Cardiac septum (tissue), 1 donor: ENCODE measurements around the gene CTAGE9. TPM values are rescaled to one million over a fixed set of nuclear protein-coding genes. Genes with fewer than 3 reads are reported as not detected.
"Not testable (repeated sequence)": the region's sequence is repeated elsewhere in the genome, so short reads cannot be mapped to it uniquely, and the experiment has no call there.

ENCODE experiments used
- DNase-seq: peaks from one replicate; pipeline ENCODE4 v3.0.0-alpha.2; 2020; ENCODE audit warnings: low spot score
- intact Hi-C: fragments of 100-400 bp; cut with DNase I; formaldehyde crosslinking; loops from one replicate; pipeline ENCODE4 v1.14.0; 2022
- long read RNA-seq: library from polyadenylated mRNA; unstranded; transcript quantifications from one replicate; pipeline ENCODE4 v2.0.0, GENCODE V29; 2021
- total RNA-seq: library from RNA; stranded (reverse); fragmentation: NEBNext Ultra II Directional; extraction: Animal tissue kit (Norgen Biotek cat#: 25700); gene quantifications from one replicate; pipeline ENCODE4 v1.2.1, GENCODE V29; 2021
- donor health status: DM: no; HTN: no; CAD: no.

Gene CTAGE9, protein sequence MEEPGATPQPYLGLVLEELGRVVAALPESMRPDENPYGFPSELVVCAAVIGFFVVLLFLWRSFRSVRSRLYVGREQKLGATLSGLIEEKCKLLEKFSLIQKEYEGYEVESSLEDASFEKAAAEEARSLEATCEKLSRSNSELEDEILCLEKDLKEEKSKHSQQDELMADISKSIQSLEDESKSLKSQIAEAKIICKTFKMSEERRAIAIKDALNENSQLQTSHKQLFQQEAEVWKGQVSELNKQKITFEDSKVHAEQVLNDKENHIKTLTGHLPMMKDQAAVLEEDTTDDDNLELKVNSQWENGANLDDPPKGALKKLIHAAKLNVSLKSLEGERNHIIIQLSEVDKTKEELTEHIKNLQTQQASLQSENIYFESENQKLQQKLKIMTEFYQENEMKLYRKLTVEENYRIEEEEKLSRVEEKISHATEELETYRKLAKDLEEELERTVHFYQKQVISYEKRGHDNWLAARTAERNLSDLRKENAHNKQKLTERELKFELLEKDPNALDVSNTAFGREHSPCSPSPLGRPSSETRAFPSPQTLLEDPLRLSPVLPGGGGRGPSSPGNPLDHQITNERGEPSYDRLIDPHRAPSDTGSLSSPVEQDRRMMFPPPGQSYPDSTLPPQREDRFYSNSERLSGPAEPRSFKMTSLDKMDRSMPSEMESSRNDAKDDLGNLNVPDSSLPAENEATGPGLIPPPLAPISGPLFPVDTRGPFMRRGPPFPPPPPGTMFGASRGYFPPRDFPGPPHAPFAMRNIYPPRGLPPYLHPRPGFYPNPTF
- total RNA-seq: not detected
- long read RNA-seq: 0 reads

DNA sequence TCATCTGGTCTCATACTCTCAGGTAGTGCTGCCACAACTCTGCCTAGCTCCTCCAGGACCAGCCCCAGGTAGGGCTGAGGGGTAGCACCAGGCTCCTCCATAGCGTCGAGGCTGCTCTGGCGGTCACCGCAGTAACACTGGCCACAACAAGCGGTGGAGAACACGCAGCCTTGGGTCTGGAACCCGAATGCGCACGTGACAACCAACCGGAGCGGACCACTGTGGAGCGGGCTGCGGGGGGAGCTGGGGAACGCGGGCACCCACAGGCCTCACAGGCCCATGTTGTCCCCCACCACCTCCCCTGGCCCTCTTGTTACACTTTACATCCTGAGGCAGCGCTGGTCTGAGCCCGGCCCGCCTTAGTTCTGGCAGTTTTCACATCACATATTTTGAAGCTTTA lies at the start of gene CTAGE9:
Gene CTAGE9, minus strand, starts transcription at position 101 of the 400 bp plus-strand sequence. Its CDS starts 0 bp downstream, at position 101.
- intact Hi-C loops, DNase-seq: not testable (repeated sequence)

DNA sequence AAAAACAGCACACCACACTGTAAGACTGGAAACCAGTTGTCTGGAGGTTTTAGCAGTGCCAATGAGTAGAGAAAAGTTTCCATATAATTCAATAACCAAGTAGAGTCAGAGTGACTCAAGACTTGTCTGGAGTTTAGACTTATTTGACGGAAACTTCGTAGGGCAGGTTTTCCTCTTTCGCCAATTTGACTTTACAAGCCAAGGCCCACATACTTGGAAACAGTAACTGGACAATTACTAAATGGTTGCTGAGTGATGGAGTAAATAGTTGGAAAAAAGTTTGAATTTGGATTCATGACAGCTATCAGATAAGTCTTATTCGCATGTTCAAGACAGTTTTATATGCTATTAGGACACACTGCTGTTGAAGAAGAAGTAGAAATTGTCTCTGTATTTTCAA lies 48.1 kb upstream of the CTAGE9 start:
- no peak for DNase-seq
- intact Hi-C loops: no loop called here

DNA sequence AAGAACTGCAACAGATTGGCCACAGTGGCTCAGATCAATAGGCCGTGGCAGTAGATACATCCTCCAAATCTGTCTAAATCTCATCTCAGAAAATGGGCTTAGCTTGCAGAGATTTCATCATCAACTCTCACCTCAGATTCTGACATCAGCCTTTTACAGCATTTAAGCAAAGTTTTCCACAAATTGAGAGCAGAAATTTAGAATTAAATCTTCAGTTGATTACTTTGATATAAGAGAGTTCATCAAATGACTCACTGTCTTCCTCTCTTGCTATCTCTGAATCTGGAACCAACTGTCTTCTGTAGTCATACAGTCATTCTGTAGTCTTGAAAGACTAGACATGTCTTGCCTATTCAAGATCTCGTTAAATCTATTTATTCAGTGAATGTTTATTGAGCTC lies 45.2 kb upstream of the CTAGE9 start:
- DNase-seq: no peak
- intact Hi-C loops: no loop called here

DNA sequence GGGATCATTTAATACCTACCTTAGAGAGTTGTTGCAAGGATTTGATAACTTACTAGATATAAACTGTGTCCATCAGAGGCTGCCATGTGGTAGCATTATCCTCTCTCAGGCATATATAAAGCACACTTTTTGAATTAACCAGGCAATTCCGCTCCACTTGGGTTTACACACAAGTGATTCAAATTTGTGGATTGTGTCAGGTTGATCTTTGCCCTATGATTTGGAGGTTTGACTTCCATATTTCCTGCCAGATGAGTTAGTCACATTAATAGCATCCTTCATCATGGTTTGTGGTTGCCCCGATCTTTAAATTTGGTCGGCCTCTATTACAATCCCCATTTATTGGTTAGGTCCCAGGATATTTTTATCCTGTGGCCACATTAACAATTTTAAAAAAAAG lies 44.8 kb upstream of the CTAGE9 start:
- DNase-seq: no peak
- intact Hi-C loops: no loop called here

DNA sequence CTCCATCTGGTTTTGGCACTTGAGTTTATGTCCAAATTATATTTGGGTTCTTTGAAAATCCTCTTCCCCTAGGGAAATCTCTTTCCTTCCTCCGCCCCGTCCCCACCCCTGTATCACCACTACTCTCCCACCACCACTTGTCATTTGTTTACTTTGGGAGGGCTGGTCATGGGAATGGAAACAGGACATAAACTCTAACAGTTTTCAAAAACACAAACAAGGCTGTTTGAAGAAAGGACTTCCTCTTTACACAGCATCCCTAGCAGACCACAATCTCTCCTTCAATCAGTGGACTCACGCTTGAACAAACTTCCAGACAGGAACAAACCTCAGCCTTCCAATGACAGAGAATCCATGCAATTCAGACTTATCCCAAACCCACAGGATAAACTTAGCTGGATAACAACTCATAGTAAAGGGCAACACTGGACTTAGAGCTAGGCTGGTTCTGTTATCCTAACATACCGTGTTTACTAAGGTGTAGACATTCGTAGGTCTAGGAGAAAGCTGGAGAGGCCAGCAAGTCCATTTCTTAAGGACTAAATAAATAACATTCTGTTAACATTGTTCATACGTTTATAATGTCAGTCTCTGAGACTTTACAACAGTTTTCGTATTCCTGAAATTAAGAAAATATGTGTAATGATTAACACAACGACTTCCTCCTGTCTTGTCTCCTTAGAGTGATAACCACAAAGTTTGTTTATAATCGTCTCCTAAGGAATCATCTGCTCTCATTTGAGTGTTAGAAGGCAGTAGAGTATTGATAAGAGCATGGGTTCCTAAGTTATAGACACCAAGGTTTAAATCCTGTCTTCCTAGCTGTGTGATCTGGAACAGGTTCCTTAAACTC lies 44.1 kb upstream of the CTAGE9 start:
- no peak for DNase-seq
- intact Hi-C loops: no loop called here

DNA sequence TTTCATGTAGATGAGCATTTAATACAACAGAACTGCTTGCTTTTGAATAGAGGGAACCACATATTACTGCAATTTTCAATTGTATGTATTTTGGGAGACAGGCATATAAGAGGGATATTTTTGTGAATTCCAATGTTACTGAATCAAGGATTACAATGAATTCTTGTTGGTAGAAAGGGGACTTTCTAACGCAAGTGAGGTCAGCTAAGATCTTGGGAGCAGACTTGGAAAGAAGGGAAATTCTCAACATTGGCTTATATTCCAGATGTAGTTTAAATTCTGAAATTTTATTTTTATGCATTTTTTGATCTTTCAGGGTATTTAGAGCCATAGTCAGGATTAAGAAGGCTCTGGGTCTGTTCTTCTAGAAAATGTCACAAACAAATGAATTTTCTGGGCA lies 43.3 kb upstream of the CTAGE9 start:
- DNase-seq: no peak
- intact Hi-C loops: no loop called here

DNA sequence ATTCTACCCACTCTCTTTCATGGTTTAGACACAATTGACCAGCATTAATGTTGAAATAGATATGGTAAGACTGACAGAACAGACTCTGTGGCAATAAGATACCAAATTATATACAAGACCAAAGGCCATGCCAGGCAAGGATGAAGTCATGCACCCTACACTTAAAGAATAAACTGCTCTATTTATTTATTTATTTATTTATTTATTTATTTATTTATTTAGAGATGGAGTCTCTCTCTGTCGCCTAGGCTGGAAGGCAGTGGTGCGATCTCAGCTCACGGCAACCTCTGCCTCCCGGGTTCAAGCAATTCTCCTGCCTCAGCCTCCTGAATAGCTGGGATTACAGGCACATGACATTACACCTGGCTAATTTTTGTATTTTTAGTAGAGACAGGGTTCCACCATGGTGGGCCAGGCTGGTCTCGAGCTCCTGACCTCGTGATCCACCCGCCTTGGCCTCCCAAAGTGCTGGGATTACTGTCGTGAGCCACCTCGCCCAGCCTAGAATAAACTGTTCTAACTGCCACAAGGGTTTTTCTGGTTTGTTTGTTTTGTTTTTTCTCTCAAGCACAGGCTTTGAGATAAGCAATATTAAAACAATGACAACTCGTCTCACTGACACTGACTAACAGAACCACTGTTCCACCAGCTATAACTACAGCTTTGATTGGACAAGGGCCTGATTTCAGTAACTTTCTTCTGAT lies 40.3 kb upstream of the CTAGE9 start:
- DNase-seq, intact Hi-C loops: not testable (repeated sequence)

DNA sequence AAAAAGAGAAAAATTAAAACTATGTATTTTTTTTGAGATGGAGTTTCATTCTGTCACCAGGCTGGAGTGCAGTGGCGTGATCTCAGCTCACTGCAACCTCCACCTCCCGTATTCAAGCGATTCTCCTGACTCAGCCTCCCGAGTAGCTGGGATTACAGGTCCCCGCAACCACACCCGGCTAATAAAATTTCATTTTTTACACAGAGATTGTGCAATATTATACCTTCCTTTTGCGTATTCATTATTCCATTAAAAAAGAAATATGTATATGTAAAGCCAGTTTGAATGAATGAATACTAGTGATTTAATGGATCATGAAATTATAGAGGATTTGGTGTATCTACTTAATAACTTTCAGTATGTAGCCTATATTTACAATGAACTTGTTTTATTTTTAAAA lies 38.2 kb upstream of the CTAGE9 start:
- DNase-seq: no peak

DNA sequence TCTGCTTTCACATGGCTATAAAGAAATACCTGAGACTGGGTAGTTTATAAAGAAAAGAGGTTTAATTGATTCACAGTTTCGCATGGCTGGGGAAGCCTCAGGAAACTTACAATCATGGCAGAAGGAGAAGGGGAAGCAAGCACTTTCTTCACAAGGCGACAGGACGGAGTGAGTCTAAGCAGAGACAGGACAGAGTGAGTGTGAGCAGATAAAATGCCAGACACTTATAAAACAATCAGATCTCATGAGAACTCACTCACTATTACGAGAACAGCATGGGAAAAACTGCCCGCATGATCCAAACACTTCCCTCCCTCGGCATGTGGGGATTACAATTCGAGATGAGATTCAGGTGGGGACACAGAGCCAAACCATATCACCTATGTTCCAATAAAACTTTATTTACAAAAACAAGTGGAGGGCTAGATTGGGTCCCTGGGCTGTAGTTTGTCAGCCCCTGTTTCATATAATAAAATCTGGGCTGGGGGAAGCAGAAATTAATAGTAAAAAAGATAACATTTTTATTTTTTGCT lies 37.1 kb upstream of the CTAGE9 start:
- intact Hi-C loops: no loop called here
- no peak for DNase-seq

More for the DNA sequence above, 38.2 kb upstream of the CTAGE9 start:
- intact Hi-C loops: no loop called here

DNA sequence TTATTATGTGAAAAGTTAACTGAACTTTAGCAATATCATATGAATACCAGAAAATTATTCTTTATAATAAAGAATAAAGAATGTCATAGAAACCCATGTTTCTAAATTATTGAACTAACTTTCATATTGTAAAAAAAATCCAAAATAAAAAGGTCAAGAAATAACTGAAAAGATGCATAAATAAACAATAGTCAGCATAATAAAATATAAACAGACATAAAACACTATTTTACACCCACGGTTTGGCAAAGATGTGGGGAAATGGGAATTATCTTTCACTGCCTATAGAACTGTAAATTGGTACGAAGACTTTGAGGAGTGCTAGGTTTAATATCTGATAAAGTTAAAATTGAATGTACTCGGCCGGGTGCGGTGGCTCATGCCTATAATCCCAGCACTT lies 34.7 kb upstream of the CTAGE9 start:
- DNase-seq: no peak
- intact Hi-C loops: no loop called here

DNA sequence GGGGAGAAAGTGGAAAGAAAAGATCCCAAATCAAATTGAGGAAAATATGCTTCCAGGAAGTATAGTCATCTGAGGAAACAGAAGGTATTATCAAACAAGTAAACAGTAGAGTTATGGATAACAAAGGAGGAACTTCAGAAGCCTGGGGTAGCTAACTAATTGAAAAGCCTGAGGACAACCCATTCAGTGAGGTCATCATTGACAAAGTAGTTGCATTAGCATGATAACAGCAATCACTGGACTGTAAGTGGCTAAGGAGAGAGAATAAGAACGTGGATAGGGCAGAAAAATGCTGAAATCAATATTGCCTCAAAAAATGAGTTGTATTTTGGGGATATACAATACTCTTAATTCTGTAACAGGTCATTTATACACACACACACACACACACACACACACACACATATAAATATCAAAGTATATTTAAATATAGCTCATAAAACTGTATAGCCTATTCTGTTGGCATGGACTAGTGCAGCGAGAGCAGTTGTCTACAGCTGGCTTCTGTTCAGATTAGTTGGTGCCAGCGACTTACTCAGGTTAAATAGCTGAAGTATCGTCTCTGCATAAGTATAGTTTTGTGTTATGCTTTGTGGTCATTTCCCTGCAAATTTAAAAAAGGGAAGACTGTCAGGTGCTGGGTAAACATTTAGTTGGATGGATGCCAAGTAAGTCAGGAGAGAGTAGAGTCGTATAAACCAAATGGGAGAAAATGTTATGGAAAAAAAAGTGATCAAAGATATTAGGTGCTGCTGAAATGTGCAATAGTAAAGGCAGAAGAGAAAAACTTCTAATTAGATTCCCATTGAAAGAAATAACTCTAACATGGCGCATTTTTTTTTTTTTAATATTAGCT lies 33.8 kb upstream of the CTAGE9 start:
- intact Hi-C loops: no loop called here
- DNase-seq: no peak

DNA sequence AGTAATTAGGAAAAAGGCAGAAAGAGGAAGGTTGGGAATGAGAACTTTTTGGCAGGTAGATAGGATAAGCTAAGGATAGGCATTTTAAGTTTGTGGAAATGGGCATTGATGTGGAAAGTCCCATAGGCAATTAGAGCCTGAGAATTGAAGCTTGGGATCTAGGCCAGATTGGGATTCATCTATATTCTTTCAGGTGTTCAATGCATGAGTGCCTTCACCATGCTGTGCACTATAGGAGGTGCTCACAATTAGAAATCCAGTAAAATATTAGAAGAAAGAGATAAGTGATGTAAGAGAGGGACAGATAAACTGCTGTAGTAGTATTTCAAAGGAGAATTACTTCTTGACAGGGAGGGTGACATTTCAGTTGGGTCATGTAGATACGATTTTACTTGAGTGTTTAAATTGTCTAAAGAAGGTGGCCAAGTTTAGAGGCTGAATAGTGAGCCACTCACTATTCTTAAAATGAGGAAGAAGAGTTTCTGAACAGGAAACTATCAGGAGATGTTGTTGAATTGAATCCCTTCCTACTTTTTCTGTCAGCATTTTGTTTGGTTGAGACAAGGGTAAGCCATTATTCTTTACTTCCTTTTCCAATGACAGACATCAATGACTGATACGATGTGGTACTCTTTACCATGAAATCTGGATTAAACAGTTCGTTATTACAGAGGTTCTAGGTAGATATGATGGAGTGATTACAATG lies 31.0 kb upstream of the CTAGE9 start:
- no peak for DNase-seq
- intact Hi-C loops: no loop called here

DNA sequence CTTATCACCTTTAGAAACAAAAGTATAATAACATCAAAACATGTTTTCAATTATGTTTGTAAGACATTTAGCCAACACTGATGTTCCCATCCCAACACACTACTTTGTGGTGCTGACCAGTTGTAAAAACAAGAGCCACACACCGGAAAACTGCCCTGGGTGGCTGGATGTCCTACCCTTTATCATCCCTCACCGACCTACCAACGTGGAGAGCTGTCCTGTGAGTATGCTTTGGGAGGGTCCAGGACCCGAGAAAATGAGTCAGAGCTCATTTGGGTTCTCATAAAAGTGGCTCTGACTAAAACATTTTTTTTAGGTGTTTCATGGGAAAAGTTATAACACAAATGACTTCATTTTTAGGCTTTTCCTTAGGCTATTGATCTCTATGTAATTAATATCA lies 29.3 kb upstream of the CTAGE9 start:
- intact Hi-C loops: no loop called here
- no peak for DNase-seq

DNA sequence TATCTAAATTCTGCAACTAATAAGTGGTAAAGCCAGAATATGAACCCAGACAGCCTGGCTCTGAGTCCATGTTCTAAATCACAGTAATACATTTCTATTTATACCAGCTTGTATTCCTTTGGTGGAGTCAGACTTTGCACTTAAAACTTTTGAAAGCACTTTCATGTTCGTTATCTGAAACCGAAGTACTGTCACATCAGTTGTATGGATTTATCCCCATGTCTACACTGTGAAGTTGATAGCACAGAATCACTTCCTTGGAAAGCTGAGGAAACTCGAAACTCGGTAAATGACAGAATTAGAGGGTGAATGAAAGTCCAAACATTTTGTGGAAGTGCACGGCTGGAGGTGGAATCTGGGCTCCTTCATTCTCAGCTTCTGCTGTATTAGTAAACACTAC lies 28.3 kb upstream of the CTAGE9 start:
- intact Hi-C loops: no loop called here
- DNase-seq: no peak

DNA sequence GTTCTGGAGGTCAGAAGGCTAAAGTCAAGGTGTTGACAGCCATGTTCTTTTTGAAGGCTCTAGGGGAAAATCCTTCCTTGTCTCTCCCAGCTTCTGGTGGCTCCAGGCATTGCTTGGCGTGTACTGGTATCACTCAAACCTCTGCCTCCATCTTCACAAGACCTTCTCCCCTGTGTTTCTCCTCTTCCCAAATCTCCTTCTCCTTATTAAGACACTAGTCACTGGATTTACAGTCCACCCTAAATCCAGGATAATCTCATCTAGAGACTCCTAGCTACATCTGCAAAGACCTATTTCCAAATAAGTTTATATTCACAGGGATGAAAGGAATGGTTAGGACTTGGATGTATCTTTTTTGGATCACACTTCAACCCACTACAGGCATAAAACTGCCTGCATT lies 26.0 kb upstream of the CTAGE9 start:
- DNase-seq: no peak
- intact Hi-C loops: no loop called here

DNA sequence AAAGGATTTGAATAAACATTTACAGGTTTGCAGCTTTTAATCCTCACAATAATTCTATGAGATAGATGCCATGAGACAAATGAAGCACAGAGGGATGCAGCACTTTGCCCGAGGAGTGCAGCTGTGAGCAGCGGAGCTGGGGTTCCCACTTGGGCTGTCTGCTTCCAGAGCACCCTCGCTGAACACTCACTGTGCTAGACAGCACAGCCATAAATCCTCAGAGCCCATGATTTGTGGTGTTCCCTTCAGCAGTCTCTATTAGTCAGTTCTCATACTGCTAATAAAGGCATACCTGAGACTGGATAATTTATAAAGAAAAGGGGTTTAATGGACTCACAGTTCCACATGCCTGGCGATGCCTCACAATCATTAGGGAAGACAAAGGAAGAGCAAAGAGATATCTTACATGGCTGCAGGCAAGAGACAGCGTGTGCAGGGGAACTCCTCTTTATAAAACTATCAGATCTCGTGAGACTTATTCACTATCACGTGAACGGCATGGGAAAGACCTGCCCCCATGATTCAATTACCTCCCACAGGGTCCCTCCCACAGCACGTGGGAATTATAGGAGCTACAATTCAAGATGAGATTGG lies 25.3 kb upstream of the CTAGE9 start:
- DNase-seq: no peak
- intact Hi-C loops: no loop called here

DNA sequence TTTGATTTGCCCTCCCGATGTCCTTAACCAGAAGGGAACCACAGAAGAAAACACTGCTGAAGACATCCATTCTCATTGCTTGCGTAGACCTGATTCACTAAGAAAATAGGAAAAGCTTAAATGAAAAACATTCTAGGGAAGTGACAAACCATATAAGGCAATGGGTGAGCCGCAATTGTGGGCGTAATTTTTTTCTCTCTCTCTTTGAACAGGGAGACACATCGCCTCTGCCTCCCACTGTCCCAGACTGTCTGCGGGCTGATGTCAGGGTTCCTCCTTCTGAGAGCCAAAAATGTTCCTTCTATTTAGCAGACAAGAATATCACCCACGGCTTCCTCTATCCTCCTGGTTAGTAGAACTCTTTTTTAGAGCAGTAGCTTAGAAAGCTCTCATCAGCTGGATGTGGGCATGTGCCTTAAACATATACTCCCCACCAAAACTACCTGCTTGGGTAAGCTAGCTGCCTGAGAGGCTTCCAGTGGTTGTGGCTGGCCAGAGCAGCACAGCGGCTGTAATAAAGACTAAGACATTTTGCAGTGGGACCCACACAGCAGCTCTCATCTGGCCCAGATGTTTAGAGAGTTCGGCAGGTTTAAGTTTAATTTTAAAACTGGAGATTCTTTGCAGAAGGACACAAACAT lies 22.7 kb upstream of the CTAGE9 start:
- intact Hi-C loops: no loop called here
- DNase-seq: no peak
